Lung (tissue), 12 donors: ENCODE measurements around the gene ASIC2. TPM values are rescaled to one million over a fixed set of nuclear protein-coding genes. Genes with fewer than 3 reads are reported as not detected.
A peak's percentile ranks its signal among the peaks of the same experiment; 100 is the strongest.

Experiments
- ATAC-seq: fragments of 200-7000 bp; cut with Tn5 transposase; one replicate; pipeline ENCODE4 v1.9.1; 2020; ENCODE audit warnings: moderate number of reproducible peaks; ENCODE audit not compliant: insufficient read depth, low FRiP score
- DNase-seq, 3 donors: peaks; one replicate each; pipeline ENCODE4 v3.0.0-alpha.2; 2013 to 2017
- H3K27ac ChIP-seq, 2 donors: one replicate each; pipeline ENCODE4 v1.5.1; 2013; ENCODE audit warnings: mild to moderate bottlenecking in 2 of 2, moderate library complexity in 2 of 2, control low read depth in 1 of 2, inconsistent platforms in 1 of 2, low read depth in 1 of 2, low read length in 1 of 2
- H3K27me3 ChIP-seq, 3 donors: one replicate each; pipeline ENCODE4 v1.5.1; 2013; ENCODE audit warnings: low read length in 2 of 3; ENCODE audit not compliant: control insufficient read depth in 3 of 3, insufficient read depth in 3 of 3
- H3K36me3 ChIP-seq, 4 donors: one replicate each; pipeline ENCODE4 v1.5.1; 2013; ENCODE audit warnings: low read length in 4 of 4, mild to moderate bottlenecking in 1 of 4, moderate library complexity in 1 of 4; ENCODE audit not compliant: control insufficient read depth in 4 of 4, insufficient read depth in 4 of 4
- H3K4me1 ChIP-seq, 5 donors: one replicate each; pipeline ENCODE4 v1.5.1; 2013; ENCODE audit warnings: low read length in 5 of 5, mild to moderate bottlenecking in 2 of 5, moderate library complexity in 1 of 5; ENCODE audit not compliant: control insufficient read depth in 5 of 5, insufficient read depth in 5 of 5
- H3K4me3 ChIP-seq: one replicate; pipeline ENCODE4 v1.5.1; 2013; ENCODE audit warnings: mild to moderate bottlenecking, control low read depth, moderate library complexity
- H3K9ac ChIP-seq, 2 donors: one replicate each; pipeline ENCODE4 v1.5.1; 2013; ENCODE audit warnings: low read length in 2 of 2, control low read depth in 1 of 2; ENCODE audit not compliant: insufficient read depth in 1 of 2
- H3K9me3 ChIP-seq, 4 donors: one replicate each; pipeline ENCODE4 v1.5.1; 2013; ENCODE audit warnings: low read length in 3 of 4, mild to moderate bottlenecking in 1 of 4, moderate library complexity in 1 of 4; ENCODE audit not compliant: control insufficient read depth in 4 of 4, insufficient read depth in 3 of 4
- CTCF ChIP-seq: IDR thresholded peaks from 2 replicates; pipeline ENCODE4 v1.5.1; 2012; ENCODE audit warnings: mild to moderate bottlenecking; ENCODE audit errors: control extremely low read depth, extremely low read depth
- WGBS, 2 donors: extraction: QIAGEN DNeasy Blood & Tissue Kit; methylation state at CpG; one replicate each; pipeline ENCODE4 v1.1.7; 2013; 5-methylcytosine and 5-hydroxymethylcytosine counted together
- polyA plus RNA-seq, 2 donors: library from polyadenylated mRNA; stranded (reverse); fragments of 200-250 nt; gene quantifications; one replicate each; pipeline ENCODE4 v1.2.1, GENCODE V29; 2013
- total RNA-seq, 2 donors: library from RNA; depleted of rRNA in 1 of 2; stranded (reverse); fragments of >200 nt in 1 of 2; gene quantifications; one replicate each; pipeline ENCODE4 v1.2.1, GENCODE V29; 2014 to 2021
- donor health status: control.
- donor health status: control.
- donor health status: Bipolar disorder and iron deficiency.
- donor health status: healthy.
- donor health status: DM: yes; HTN: yes; CAD: no.

Gene ASIC2
- total and polyA plus RNA-seq, 4 donors = 0.03 to 0.28 (median 0.14) TPM; not detected in 1

- 53 to 66% methylated on average over 3 of the region's 3 CpGs for WGBS, 2 donors
- Histone ChIP-seq H3K36me3 (no peaks in the 10 kb centered on the region), H3K4me3 (no peak overlapping the region), H3K4me1 (no peaks in the 10 kb centered on the region), H3K9ac (no peak overlapping the region), H3K27ac (no peak overlapping the region), H3K27me3 (peaks cover 0 to 10% (median 9%) of the 10 kb centered on the region in 3 donors), H3K9me3 (peaks cover 0 to 4% (median 0%) of the 10 kb centered on the region in 4 donors)
- no peak for TF ChIP-seq CTCF
- DNase-seq (no peak), ATAC-seq (no peak)
These were observed 154.5 kb downstream of the ASIC2 start for GRCh38 chr17:33138627-33139026.

GRCh38 chr17:33137426-33137825 is 155.7 kb downstream of the ASIC2 start:
- ATAC-seq (no peak), DNase-seq (peak in 1 of 3 donors; percentile 6)
- Histone ChIP-seq H3K9me3 (peaks cover 0 to 4% (median 0%) of the 10 kb centered on the region in 4 donors), H3K9ac (no peak overlapping the region), H3K27ac (no peak overlapping the region), H3K4me3 (no peak overlapping the region), H3K4me1 (no peaks in the 10 kb centered on the region), H3K27me3 (peaks cover 1 to 17% (median 9%) of the 10 kb centered on the region in 3 donors), H3K36me3 (no peaks in the 10 kb centered on the region)
- no peak for TF ChIP-seq CTCF

- no peaks in the 10 kb centered on the region for H3K4me1 ChIP-seq
- peaks cover 0 to 2% (median 0%) of the 10 kb centered on the region in 4 donors for H3K9me3 ChIP-seq
- ATAC-seq (no peak), DNase-seq (no peak)
- no peaks in the 10 kb centered on the region for H3K36me3 ChIP-seq
- peaks cover 2 to 24% (median 9%) of the 10 kb centered on the region in 3 donors for H3K27me3 ChIP-seq
- no peak overlapping the region for H3K4me3 ChIP-seq
- no peak overlapping the region for H3K9ac ChIP-seq
- no peak for TF ChIP-seq CTCF
- 66 to 76% methylated on average over 4 of the region's 4 CpGs for WGBS, 2 donors
- no peak overlapping the region for H3K27ac ChIP-seq
These were observed 157.4 kb downstream of the ASIC2 start for GRCh38 chr17:33135691-33136090.

GRCh38 chr17:33131620-33132019 is 161.5 kb downstream of the ASIC2 start:
- peaks cover 0 to 24% (median 2%) of the 10 kb centered on the region in 3 donors for H3K27me3 ChIP-seq
- ATAC-seq (no peak), DNase-seq (no peak)
- H3K4me3 ChIP-seq = no peak overlapping the region
- WGBS, 2 donors = 91 to 92% methylated on average over 7 of the region's 7 CpGs
- H3K27ac ChIP-seq = no peak overlapping the region
- H3K9ac ChIP-seq = no peak overlapping the region
- H3K9me3 ChIP-seq = no peaks in the 10 kb centered on the region
- H3K36me3 ChIP-seq = no peaks in the 10 kb centered on the region
- no peak for TF ChIP-seq CTCF
- no peaks in the 10 kb centered on the region for H3K4me1 ChIP-seq
